ENCODE measurements around the gene GRM5.
"Not testable (repeated sequence)": the region's sequence is repeated elsewhere in the genome, so short reads cannot be mapped to it uniquely, and the experiment has no call there.

DNA sequence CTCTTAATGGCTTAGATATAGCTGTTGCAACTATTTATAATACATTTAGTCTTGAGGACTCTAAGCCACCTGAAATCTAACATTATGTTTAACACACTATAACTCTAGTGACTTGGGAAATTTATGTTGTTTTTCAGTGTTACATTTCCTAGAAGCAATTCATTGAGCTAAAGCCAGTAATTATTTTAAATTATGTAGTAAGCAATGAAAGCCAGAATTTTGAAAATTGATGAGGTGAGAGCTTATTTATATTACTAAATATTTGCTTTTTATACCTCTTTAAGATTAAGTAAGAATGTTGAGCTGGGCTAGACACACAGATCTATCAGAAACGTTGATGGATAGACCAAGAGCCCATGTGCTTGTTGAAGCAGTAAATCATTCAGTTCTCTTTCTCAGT lies 5.1 kb upstream of the GRM5 start:
- TF ChIP-seq, protein P1, sequence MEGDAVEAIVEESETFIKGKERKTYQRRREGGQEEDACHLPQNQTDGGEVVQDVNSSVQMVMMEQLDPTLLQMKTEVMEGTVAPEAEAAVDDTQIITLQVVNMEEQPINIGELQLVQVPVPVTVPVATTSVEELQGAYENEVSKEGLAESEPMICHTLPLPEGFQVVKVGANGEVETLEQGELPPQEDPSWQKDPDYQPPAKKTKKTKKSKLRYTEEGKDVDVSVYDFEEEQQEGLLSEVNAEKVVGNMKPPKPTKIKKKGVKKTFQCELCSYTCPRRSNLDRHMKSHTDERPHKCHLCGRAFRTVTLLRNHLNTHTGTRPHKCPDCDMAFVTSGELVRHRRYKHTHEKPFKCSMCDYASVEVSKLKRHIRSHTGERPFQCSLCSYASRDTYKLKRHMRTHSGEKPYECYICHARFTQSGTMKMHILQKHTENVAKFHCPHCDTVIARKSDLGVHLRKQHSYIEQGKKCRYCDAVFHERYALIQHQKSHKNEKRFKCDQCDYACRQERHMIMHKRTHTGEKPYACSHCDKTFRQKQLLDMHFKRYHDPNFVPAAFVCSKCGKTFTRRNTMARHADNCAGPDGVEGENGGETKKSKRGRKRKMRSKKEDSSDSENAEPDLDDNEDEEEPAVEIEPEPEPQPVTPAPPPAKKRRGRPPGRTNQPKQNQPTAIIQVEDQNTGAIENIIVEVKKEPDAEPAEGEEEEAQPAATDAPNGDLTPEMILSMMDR (IDR thresholded peaks at IDR 0.05), result not testable (repeated sequence)
- not testable (repeated sequence) for TF ChIP-seq POLR2A, POLR2AphosphoS5 (IDR thresholded peaks at IDR 0.05)
